Omental fat pad (tissue), 4 donors: ENCODE data around the gene KDELR1. TPM values are rescaled to one million over a fixed set of nuclear protein-coding genes. Genes with fewer than 3 reads are reported as not detected.

Experiments
- ATAC-seq: fragments of 150-250 bp; one replicate; pipeline ENCODE4 v1.9.1; 2016; ENCODE audit warnings: mild to moderate bottlenecking, moderate library complexity; ENCODE audit not compliant: low FRiP score
- DNase-seq: peaks from one replicate; pipeline ENCODE4 v3.0.0-alpha.2; 2019; ENCODE audit warnings: low spot score
- total RNA-seq, 4 donors: library from RNA; depleted of rRNA; stranded (reverse); fragments of >200 nt; gene quantifications; one replicate each; pipeline ENCODE4 v1.1.0, GENCODE V29; 2016
- TF ChIP-seq, protein P1 (sequence below), 3 donors: fragments of 450-650 bp; IDR thresholded peaks; one replicate each; pipeline ENCODE4 v1.5.1; 2016 to 2017; ENCODE audit warnings: antibody characterized with exemption in 3 of 3, mild to moderate bottlenecking in 3 of 3, moderate library complexity in 2 of 3

KDELR1 gene
- 100 to 1,000 TPM in 1 of 4 donors, 10 to 100 TPM in 3; 72.2 to 102 (median 75.3) TPM for total RNA-seq

DNA sequence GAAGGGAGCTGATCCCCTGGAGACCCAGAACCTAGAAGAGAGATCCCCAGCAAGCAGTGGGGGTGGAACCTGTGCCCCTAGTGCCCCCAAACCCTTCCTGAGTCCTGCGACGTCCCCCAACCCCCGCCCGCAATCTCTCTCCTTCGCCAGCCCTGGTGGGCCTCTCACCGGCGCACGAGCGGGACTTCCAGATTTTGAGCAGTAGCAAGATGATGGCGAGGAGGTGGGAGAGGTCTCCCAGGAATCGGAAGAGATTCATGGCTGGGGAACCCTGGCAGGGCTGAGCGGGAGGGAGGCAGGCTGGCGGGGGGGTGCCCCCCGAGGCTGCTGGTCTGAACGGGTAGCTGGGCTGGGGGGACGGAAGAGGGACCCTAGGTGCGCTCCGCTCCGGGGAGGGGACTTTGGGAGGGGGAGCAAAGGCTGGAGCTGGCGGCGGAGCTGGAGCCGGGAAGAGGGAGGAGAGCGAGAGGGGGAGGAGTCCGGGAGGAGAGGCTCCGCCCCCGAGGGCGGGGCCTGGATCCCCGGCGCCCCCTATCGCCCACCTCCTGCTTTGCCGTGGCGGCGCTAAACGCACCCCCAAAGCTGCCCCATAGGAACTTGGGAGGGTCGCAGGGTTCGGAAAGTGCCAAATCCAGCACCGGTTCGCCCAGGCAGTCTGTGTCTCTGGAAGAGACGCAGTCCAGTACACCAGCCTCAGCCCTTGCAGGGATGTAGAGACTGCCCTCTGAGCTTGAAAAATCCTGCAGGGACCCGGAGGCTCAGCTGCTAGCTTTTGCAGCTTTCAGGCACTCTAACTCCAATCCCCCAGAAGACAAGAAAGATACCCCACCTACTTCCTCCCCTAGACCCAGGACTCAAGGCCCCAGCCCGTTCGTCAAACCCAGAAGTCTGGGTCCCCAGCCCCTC lies at the start of gene KDELR1:
TSS of gene KDELR1 (minus strand) at position 452 of the 906 bp plus-strand sequence. CDS start at position 259, 193 bp downstream.
- TF ChIP-seq, protein P1, sequence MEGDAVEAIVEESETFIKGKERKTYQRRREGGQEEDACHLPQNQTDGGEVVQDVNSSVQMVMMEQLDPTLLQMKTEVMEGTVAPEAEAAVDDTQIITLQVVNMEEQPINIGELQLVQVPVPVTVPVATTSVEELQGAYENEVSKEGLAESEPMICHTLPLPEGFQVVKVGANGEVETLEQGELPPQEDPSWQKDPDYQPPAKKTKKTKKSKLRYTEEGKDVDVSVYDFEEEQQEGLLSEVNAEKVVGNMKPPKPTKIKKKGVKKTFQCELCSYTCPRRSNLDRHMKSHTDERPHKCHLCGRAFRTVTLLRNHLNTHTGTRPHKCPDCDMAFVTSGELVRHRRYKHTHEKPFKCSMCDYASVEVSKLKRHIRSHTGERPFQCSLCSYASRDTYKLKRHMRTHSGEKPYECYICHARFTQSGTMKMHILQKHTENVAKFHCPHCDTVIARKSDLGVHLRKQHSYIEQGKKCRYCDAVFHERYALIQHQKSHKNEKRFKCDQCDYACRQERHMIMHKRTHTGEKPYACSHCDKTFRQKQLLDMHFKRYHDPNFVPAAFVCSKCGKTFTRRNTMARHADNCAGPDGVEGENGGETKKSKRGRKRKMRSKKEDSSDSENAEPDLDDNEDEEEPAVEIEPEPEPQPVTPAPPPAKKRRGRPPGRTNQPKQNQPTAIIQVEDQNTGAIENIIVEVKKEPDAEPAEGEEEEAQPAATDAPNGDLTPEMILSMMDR (IDR thresholded peaks at IDR 0.05) = peak in 1 of 3 donors; percentile 66
- peak; percentile 93 for ATAC-seq
- peak; percentile 43 for DNase-seq

- ATAC-seq (no peak), DNase-seq (no peak)
- TF ChIP-seq, protein P1 (IDR thresholded peaks at IDR 0.05) = no peak
Measured at GRCh38 chr19:48436586-48436985, 45.2 kb upstream of the KDELR1 start.

GRCh38 chr19:48433337-48433736 lies 42.0 kb upstream of the KDELR1 start:
- ATAC-seq = no peak
- TF ChIP-seq, protein P1 (IDR thresholded peaks at IDR 0.05) = no peak

GRCh38 chr19:48428670-48429069 lies 37.3 kb upstream of the KDELR1 start:
- no peak for ATAC-seq
- TF ChIP-seq, protein P1 (IDR thresholded peaks at IDR 0.05) = no peak
- DNase-seq = no peak

More at GRCh38 chr19:48433337-48433736, 42.0 kb upstream of the KDELR1 start:
- no peak for DNase-seq

GRCh38 chr19:48424694-48425219 lies 33.4 kb upstream of the KDELR1 start:
- TF ChIP-seq, protein P1 (IDR thresholded peaks at IDR 0.05) = no peak
- ATAC-seq = peak; percentile 59

GRCh38 chr19:48421548-48421947 lies 30.2 kb upstream of the KDELR1 start:
- ATAC-seq (peak; percentile 80), DNase-seq (no peak)
- TF ChIP-seq, protein P1 (IDR thresholded peaks at IDR 0.05) = no peak

More at GRCh38 chr19:48424694-48425219, 33.4 kb upstream of the KDELR1 start:
- DNase-seq = no peak
